Fibroblast of skin of left biceps (primary cell): ENCODE measurements around the gene TMEM266.

Experiments
- DNase-seq, 2 experiments: peaks; one replicate each; pipeline ENCODE4 v3.0.0-alpha.2; 2013; ENCODE audit warnings: low read depth in 2 of 2

The TMEM266 gene

DNA sequence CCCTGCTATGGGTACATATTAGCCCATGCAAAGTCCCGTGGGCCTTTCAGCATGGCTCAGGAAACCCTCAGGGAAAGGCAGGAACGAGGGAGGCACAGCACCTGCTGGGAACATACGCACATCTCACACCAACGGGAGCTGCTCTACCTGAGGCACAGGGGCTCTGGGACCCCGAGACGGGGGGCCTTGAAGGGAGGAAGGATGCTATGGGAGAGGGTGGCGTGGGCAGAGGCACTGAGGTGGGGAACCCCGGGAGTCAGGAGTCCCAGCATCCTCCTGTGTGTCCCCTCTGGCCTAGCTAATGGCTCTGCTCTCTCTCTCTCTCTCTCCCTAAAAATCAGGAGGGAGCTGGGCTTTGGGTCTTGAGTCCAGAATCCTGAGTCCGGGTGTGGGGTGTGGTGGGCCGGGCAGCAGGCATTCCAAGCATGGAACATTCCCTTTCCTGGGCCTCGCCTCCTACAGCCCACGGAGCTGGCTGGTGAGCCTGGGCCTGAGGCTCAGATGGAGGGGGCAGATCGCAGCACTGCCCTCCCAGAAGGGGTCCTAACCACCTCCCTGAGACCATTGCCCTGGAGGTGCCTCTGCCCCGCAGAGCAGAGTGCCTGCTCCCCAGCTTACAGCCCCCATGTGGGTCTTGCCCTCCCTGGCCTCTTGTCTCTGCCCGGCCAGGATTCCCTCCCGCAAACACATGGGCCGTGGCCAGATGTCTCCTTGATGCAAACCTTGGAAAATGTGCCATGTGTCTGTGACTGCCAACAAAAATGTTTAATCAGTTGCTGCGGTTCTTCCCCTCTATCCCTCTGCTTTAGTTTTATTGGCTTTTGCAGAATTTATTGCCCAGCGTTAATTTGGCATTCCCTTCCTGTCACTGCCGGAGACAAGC, 101.6 kb downstream of the TMEM266 start:
- DNase-seq, result no peak

DNA sequence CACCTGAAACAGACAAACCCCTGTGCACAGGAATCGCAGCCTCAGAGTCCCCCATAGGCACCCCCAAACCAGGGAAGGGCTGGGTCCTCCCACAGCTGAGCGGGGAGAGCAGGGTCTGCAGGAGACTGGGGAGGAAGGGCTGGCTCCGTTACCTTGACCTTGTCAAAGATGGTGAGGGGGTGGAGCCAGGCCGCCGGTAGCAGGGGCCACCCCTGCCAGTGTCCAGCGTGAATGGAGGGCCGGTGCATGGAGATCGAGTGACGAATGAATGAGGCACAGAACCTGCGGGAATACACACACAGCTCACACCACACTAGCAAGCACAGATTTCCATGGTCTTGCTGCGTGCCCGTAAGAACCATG, 102.2 kb downstream of the TMEM266 start:
- no peak for DNase-seq

DNA sequence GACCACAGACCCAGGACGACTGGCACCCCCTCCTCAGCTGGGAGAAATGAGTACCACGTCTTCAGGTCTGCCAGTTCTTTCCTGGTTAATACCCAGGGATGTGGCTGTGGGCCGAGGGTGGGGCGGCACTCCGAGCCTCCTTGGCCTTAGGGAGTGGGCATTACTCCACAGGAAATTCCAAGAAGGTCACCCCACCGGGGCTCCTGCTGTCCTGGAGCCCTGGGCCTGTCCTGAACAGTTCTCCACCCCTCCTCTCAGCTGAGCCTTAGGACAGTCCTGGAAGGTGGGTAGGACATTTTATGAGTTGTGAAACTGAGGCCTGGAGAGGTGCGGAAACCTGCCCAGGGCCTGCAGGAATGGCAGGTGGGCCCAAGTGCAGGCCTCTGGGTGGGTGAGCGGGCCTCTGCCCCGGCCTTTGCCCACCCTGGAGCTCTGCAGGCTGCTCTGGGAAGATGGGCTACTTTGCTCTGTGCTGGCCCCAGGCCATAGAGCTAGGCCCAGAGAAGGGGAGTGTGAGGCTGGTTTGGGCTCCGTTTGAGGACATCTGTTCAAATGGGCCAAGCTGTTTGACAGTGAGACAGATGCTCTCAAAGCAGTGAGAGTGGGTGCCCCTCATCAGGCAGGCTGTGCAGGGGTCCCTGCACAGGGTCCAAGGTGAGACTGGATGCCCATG, 103.1 kb downstream of the TMEM266 start:
- DNase-seq, result no peak

DNA sequence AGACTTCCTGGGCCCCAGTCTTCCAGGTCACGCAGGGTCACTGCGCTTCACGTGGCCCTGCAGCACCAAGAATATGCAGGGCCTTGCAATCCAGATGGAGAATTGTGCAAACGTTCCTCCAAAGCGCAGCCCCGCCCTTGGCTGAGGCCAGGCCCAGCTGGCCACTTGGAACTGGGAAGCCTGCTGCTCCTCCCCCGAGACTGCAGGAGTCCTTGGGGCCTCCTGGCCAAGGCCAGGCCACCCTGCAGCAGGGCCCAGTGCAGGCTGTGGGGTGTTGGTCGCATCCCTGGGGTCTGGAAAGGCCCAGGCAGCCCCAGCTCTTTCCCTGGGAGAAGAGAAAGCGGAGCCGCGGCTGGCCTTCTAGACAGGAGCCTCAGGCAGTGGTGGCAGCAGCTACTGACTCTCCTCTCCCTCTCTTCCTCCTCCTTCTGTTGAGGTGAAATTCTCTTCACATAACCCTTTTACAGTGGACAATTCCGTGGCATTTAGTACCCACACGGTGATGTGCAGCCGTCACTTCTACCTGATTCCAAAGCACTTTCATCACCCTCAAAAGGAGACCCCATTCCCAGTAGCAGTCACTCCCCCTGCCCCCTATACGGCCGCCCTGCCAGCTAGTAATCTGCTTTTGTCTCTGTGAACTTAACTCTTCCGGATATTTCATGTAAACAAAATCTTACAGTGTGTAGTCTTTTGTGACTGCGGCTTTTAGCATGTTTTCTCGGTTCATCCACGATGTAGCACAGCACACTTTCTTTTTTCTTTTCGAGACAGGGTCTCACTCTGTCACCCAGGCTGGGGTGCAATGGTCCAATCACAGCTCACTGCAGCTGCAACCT, 103.9 kb downstream of the TMEM266 start:
- no peak for DNase-seq

DNA sequence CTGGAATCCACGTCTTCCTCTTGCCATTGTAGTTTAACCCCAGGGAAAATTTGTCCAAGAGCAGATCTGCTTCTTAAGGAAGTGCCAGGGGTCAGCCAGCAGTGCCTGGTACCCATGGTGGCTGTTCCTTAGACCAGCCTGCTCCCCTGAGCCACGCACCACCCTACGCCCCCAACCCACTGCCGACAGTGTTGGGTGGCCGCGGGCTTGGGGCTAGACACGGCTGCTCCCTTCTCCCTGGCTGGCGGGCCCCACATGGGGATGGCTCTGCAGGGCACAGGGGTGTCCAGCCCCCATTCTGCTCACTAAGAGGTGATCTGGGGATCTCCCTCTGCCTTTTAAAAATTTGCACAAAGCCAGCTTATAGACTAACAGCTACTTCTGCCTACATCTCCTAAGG, 104.8 kb downstream of the TMEM266 start:
- no peak for DNase-seq

DNA sequence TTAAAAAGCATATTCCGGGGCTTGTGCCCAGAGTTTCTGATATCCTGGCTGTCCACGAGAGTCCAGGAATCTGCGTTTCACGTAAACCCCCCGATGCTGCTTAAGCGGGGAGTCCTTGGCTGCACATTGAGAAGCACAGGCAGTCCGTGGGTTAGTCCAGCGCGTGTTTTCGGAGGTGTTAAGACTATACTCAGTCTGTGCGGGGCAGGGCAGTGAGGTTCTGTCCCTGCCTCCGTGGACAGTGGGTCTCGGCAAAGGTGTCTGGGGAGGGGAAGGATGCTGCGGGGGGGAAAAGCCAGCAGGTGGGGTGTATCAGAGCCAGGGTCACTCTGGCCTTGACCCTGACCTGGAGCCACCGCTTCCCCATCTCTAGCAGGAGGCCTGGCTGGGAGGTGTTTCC, 106.2 kb downstream of the TMEM266 start:
- DNase-seq, result no peak

DNA sequence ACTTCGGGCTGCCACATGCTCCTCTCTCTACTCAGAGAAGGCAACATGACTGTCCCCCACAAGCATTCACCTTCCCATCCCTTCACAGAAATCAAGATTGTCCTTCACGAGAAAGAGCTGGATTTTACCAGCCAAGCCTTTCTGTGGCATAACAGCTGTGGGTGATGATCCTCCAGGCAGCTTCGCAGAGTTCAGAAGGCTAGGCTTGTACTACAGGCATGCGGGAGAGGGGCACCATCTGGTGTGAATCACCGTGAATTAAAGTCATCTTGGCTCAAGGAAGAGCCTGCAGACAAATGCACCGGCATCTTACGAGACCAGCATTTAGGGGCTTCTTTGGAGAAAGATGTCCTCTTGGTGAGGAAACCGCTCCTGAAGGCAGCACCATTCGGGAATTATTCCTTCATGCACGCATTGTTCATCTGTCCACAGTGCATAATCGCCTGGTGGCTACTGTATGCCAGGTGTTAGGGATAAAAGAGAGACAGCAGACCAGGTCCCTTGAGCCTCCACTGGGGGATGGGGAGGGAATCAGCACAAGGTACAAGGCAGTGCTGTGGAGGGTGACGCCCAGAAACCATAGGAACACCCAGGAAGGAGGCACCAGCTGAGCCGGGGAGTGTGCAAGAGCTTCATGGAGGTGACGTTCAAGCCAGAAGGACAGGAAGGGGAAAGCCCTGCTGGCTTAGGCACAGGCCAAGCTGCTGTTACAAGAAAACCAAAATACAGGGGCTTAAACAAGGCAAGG, 108.6 kb downstream of the TMEM266 start:
- no peak for DNase-seq

DNA sequence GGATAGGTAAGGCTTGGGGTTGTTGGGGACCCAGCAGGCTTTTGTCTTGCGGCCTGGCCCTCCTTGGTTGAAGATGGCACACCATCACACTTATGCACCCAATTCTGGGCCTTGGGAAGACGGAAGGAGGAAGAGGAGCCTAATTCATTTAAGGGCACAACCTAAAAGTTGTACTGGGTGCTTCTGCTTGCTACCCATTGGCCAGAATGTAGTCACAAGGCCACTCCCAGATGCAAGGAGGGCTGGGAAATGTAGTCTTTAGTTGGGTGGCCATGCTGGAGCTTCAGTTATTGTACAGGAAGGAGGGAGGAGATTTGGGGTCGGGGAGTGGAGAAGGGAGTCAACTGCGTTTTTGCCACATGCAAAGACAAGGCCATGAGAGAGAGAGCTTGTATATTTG, 109.2 kb downstream of the TMEM266 start:
- DNase-seq, result no peak

DNA sequence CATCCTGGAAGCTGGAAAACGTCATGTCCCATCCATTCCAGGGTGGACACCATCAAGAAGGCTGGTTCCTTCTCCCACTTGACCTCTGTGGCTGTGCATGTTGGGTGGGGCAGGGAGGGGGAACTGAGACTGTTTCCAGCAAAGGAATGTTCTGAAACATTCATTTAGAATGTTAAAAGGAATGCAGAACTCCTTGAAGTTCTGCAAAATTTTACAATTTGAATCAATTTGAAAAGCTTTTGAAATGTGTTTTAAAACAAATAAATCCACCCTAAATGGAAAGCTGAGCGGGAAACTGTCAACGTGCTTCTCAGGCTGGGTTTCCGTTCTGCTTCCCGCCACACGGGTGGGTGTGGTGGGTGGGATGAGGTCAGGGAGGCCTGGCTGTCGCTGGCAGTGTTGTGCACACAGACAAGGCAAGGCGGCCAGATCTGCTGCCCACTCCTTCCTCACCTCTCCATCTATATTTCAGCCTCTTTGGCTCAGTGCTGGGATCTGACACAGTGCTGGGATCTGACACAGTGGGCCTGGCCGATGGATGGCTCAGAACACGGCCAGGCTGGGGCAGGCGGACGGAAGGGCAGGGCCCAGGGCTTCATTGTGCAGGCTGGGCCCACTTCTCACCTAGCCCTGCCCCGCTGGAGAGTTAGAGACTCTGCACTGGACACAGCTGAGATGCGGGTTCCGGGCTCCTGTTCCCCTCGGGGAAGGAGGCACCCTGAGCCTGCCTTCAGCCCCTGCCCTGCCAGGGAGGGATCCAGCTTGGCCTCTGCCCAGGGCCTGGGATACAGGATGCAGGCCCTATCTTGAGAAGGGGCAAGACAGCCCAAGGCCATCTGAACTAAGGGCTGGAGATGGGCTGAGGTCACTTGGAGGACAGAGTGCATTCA, 110.4 kb downstream of the TMEM266 start:
- no peak for DNase-seq

DNA sequence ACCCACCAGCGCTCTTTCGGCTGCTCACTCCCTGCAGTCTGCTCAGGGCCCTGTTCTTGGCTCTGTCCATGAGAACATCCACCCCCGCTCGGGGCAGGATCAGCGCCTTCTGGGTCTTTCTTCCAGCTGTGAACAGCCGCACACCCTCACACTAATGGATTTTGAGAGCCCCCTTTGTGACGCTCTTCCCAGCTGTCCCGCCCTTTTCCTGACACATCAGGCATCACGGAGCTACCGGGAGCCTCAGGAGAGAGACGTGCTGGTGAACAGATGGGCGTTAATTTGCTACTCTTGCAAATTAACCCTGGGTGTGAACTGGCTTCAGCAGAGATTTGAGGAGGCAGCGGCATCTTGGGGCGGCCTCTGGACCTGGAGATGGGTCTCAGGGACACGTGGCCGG, 113.0 kb downstream of the TMEM266 start:
- DNase-seq, result no peak

DNA sequence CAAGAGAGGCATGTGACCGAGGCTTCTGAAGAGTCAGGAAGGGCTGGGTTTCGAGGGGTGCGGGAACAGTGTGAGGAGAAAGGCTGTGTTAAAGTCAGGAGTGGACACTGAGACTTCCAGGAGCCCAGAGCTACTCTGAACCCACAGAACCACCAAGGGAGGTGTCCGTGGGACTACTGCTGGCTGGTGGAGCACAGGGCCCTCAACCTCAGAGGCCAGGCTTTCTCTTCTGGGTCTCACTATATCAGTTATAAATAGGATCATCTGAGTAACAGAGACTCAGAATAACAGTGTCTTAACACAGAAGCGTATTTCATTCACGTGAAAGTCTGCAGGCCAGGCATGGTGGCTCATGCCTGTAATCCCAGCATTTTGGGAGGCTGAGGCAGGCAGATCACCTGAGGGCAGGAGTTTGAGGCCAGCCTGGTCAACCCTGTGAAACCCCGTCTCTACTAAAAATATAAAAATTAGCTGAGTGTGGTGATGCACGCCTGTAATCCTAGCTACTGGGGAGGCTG, 113.6 kb downstream of the TMEM266 start:
- DNase-seq, result no peak

DNA sequence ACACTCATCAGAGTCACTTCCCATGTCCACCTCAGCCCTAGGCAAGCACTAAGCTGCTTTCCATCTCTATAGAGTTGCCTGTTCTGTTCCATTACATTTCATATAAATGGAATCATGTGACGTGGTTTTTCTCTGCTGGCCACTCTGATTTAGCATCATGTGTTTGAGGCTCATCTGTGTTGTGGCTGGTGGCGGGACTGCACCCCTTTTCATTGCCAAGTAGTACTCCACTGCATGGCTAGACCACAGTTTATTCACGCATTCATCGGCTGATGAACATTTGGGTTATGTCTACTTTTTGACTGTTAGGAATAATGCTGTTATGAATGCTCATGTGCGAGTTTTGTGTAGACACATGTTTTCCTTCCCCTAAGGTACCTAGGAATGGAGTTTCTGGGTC, 114.9 kb downstream of the TMEM266 start:
- no peak for DNase-seq

DNA sequence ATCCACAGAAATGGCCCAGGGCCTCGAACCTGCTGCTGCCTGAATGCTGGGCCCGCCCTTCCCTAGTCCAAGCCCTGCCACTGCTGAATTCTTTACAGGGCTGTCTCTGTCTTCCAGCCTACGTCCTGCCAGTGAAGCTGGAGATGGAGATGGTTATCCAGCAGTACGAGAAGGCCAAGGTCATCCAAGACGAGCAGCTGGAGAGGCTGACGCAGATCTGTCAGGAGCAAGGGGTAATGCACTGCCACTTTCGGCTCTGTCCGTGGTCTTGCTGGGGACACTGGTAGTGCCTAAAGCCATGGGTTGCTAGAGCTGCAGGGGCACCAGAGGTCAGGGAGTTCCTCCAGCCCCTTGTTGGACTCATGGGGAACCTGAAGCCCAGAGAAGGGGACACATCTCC, 115.7 kb downstream of the TMEM266 start:
- no peak for DNase-seq

DNA sequence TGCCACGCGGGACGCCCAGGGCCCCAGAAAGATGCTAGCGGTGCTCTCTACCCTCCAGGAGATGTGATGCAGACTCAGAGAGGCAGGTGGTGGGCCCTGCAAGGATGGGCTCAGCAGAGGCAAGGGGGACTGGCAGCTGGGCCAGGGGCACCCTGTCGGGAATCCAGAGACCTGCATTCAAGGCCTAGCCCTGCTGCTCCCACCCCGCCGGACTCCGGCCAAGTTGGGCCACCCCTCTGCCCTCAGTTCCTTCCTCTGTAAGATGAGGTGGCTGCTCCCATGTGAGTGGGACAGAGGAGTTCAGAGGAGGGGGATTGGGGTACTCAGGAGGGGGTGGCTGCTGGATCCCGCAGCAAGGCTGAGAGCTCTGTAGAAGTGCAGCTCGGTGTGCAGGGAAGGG, 116.3 kb downstream of the TMEM266 start:
- DNase-seq, result no peak

DNA sequence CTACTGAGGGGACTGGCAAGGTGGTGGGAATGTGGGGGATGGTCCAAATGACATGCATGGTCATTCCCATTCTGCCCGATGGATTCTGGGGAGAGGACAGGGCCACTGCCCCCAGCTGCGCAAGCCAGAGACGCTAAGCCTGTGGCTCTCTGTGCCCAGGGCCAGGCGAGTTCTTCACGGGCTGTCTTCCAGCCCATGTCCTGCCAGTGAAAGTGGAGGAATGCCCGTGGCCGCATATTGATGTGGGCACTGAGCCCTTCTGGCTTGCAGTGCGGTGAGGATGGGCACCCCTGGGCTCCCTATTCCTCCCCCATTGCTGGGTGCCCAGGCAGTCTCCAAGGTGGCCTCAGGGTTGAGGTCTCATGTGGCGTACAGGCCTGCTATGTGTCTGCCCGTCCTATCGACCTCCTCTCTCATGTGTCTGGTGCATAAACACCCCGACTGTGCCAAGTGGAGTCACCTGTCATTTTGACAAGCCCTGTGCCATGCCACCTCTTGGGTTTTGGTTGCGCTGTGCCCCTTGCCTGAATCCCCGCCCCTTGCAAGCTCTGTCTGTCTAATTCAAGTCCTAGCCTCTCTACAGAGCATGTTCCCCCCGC, 116.8 kb downstream of the TMEM266 start:
- DNase-seq, result no peak

DNA sequence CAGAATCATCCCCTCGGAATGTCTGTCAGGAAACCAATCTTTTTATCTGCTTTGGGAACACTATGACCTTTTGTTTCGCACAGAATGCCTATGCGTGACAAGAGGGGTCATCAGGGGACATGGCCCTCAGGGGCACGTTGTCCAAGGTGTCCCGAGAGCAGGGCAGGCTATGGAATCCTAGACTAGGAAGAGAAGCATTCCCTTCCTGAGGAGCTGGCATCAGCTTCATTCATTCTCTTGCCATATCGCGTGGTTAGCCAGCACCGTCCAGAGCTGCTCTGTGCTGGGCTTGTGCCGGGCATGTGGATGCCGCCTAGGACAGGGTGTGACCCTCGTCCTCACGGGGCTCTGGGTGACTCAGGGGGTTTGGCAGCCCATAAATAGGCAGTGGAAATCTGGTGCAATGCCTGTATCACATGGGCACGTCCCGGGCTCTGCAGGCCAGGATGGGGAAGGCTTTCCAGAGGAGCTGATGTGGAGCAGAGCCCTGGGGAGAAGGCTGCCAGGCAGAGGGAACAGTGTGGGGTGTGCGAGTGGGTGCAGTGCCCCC, 117.8 kb downstream of the TMEM266 start:
- DNase-seq, result no peak

DNA sequence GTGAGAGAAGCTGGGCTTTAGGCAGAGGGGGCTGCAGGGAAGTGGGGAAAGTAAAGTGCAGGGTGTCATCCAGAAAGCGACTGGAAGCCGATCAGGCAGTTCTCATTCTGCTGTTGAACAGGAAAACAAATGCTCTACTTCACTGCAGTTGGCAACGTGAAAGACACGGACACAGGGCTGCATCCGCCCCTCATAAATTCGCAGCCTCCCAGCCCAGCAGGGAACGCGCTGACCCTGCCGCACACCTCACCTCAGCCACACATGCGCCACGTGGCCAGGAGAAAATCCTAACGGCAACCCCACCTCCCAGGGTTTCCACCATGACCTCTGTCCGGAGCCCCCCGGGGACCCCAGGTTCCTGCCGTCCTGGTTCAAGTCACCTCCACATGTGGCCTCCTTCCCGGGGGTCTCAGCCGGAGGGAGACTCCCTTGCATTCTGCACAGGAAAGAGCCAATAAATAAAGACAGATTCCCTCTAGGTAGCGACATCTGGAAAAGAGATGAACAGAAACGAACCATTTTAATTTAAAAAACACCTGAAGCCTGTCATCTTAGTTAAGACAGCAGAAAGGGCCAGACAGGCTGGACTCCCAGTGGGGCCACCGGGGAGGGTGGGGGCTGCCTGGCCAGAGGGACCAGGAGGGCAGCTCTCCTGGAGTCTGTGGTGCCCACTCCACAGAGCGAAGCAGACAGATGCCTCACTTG, 118.7 kb downstream of the TMEM266 start:
- DNase-seq, result no peak

DNA sequence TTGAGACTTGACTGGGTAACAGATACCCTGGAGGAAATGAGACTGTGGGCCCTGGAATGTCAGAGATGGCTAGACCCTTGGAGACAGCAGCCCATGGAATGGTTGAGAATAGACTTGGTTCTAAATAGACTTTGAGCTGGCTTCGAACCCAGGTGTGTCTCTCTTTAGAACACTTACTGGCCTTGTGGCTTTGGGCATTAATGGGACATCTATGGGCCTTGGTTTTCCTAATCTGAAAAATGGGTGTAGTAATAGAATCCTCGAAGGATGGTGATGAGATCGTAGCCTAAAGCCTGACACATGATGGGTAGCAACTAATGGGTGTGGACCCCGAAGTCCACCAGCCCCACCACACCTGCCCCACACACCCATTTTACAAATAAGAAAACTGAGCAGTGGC, 119.2 kb downstream of the TMEM266 start:
- no peak for DNase-seq

DNA sequence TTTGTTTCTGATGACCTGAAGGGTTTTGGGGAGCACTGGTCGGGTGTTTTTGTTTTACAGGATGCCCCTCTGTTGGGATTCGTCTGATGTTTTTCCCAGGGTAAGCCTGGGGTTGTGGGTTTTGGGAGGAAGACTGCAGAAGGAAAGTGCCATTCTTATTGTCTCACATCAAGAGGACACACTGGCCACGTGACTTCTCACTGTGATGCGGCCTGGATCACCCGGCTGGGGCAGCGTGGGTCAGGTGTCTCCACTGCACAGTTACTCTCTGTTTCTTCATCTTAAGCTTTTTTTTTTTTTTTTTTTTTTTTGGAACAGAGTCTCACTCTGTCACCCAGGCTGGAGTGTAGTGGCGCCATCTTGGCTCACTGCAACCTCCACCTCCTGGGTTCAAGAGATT, 120.5 kb downstream of the TMEM266 start:
- no peak for DNase-seq
